ENCODE measurements around the gene TTC36. TPM values are rescaled to one million over a fixed set of nuclear protein-coding genes. Genes with fewer than 3 reads are reported as not detected.

TTC36 gene
- total and polyA plus RNA-seq, 9 of the 15 experiments (the other 6 are each of a cell fraction or from before 2014, with no cell fraction given): 0.22 to 0.23 TPM; not detected in 7

DNA sequence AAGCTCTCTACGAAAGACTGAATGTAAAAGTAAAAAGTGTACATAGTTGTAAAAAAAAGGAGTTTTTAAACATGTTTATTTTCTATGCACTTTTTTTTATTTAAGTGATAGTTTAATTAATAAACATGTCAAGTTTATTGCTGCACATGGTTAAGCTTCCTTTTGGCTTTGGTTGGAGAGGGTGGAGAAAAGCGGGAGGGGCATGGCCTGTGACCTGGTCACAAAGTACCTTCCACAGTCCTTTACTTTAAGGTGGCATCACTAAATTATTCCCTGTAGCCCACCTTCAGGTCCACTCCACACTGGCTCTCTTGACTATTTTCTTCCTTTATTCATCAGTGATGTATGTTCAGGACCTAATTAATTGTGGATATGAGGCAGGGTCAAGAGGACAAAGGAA lies 586 bp upstream of the TTC36 start (continued):
- TF ChIP-seq, protein P1, sequence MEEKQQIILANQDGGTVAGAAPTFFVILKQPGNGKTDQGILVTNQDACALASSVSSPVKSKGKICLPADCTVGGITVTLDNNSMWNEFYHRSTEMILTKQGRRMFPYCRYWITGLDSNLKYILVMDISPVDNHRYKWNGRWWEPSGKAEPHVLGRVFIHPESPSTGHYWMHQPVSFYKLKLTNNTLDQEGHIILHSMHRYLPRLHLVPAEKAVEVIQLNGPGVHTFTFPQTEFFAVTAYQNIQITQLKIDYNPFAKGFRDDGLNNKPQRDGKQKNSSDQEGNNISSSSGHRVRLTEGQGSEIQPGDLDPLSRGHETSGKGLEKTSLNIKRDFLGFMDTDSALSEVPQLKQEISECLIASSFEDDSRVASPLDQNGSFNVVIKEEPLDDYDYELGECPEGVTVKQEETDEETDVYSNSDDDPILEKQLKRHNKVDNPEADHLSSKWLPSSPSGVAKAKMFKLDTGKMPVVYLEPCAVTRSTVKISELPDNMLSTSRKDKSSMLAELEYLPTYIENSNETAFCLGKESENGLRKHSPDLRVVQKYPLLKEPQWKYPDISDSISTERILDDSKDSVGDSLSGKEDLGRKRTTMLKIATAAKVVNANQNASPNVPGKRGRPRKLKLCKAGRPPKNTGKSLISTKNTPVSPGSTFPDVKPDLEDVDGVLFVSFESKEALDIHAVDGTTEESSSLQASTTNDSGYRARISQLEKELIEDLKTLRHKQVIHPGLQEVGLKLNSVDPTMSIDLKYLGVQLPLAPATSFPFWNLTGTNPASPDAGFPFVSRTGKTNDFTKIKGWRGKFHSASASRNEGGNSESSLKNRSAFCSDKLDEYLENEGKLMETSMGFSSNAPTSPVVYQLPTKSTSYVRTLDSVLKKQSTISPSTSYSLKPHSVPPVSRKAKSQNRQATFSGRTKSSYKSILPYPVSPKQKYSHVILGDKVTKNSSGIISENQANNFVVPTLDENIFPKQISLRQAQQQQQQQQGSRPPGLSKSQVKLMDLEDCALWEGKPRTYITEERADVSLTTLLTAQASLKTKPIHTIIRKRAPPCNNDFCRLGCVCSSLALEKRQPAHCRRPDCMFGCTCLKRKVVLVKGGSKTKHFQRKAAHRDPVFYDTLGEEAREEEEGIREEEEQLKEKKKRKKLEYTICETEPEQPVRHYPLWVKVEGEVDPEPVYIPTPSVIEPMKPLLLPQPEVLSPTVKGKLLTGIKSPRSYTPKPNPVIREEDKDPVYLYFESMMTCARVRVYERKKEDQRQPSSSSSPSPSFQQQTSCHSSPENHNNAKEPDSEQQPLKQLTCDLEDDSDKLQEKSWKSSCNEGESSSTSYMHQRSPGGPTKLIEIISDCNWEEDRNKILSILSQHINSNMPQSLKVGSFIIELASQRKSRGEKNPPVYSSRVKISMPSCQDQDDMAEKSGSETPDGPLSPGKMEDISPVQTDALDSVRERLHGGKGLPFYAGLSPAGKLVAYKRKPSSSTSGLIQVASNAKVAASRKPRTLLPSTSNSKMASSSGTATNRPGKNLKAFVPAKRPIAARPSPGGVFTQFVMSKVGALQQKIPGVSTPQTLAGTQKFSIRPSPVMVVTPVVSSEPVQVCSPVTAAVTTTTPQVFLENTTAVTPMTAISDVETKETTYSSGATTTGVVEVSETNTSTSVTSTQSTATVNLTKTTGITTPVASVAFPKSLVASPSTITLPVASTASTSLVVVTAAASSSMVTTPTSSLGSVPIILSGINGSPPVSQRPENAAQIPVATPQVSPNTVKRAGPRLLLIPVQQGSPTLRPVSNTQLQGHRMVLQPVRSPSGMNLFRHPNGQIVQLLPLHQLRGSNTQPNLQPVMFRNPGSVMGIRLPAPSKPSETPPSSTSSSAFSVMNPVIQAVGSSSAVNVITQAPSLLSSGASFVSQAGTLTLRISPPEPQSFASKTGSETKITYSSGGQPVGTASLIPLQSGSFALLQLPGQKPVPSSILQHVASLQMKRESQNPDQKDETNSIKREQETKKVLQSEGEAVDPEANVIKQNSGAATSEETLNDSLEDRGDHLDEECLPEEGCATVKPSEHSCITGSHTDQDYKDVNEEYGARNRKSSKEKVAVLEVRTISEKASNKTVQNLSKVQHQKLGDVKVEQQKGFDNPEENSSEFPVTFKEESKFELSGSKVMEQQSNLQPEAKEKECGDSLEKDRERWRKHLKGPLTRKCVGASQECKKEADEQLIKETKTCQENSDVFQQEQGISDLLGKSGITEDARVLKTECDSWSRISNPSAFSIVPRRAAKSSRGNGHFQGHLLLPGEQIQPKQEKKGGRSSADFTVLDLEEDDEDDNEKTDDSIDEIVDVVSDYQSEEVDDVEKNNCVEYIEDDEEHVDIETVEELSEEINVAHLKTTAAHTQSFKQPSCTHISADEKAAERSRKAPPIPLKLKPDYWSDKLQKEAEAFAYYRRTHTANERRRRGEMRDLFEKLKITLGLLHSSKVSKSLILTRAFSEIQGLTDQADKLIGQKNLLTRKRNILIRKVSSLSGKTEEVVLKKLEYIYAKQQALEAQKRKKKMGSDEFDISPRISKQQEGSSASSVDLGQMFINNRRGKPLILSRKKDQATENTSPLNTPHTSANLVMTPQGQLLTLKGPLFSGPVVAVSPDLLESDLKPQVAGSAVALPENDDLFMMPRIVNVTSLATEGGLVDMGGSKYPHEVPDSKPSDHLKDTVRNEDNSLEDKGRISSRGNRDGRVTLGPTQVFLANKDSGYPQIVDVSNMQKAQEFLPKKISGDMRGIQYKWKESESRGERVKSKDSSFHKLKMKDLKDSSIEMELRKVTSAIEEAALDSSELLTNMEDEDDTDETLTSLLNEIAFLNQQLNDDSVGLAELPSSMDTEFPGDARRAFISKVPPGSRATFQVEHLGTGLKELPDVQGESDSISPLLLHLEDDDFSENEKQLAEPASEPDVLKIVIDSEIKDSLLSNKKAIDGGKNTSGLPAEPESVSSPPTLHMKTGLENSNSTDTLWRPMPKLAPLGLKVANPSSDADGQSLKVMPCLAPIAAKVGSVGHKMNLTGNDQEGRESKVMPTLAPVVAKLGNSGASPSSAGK (IDR thresholded peaks at IDR 0.05): no peak
- no peak for TF ChIP-seq YBX1 (IDR thresholded peaks at IDR 0.05)
- TF ChIP-seq MCM3 (IDR thresholded peaks at IDR 0.05): no peak
